Suppressor macrophage (primary cell): ENCODE data around the gene SSX4.
"Not testable (repeated sequence)": the region's sequence is repeated elsewhere in the genome, so short reads cannot be mapped to it uniquely, and the experiment has no call there.

ENCODE experiments used
- DNase-seq, 4 experiments: peaks; one replicate each; pipeline ENCODE4 v3.0.0-alpha.2; 2020 to 2022
- total RNA-seq, 17 experiments: gene quantifications; one replicate each; lab custom pipeline; 2026; ENCODE audit warnings: mixed read lengths in 6 of 17, inconsistent platforms in 3 of 17; lab: John Stamatoyannopoulos, UW

The SSX4 gene, protein sequence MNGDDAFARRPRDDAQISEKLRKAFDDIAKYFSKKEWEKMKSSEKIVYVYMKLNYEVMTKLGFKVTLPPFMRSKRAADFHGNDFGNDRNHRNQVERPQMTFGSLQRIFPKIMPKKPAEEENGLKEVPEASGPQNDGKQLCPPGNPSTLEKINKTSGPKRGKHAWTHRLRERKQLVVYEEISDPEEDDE
- 0 reads per million in 17 experiments for total RNA-seq

DNA sequence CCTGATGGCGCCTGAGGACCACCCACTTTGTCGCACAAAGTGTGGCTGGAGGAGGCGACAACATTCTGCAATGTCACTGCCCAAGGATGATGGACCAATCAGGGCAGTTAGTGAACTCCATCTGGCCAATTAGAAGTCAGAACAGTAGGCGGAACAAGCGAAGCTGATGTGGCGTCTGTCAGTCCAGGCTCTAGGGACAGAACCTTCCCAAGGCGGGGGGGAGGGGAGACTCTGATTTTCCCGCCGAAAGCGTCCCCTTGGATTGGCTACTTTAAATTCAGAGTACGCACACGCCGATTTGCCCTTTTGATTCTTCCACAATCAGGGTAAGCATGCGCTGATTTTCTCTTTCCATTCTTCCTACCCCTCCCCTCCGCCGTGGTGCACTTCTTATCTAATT lies at the start of gene SSX4:
Gene SSX4 (plus strand): TSS at position 301 of the 400 bp plus-strand sequence. CDS start 515 bp downstream, outside the sequence.
- not testable (repeated sequence) for DNase-seq

DNA sequence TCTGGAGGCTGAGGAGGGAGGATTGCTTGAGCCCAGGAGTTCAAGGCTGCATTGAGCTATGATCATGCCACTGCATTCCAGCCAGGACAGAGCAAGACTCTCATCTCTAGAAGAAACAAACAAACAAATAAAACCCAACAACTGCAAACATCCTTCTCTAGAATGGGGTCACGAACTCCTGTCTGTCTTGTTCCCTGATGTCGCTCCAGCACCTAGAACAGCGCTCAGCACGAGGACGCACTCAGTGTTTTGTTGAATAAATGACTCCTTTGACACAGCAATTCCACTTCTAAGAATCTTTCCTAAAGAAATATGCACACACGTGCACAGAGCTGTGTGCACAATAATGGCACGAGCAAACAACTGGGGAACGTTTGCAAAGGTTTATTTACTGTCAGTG lies 37.3 kb upstream of the SSX4 start:
- DNase-seq, result not testable (repeated sequence)

DNA sequence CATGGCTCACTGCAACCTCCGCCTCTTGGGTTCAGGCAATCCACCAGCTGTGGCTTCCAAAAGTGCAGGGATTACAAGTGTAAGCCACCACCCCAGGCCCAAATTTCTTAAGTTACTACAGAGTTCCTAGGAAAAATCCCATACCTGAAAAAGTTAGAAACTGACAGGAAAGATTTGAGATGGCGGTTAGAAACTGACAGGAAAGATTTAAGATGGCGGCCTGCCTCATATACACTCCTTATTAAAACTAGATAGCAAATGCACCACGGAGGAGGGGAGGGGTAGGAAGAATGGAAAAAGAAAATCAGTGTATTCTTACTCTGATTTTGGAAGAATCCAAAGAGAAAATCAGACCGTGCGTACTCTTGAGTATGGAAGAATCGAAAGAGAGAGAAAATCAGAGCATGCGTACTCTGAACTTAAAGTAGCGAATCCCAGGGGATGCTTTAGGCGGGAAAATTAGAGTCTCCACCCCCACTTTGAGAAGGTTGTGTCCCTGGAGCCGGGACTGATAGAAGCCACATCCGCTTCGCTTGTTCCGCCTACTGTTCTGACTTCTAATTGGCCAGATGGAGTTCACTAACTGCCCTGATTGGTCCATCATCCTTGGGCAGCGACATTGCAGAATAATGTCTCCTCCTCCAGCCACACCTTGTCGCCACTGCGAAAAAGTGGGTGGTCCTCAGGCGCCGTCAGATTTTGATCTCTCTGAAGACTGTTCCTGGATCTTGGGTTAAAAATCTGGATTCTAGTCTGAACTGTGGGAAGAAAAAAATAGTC lies 26.8 kb upstream of the SSX4 start, which contains the start of gene SSX3:
Gene SSX3 (minus strand): TSS at position 389 of the 780 bp plus-strand sequence. CDS start 1,454 bp downstream, outside the sequence.
- DNase-seq, result not testable (repeated sequence)

DNA sequence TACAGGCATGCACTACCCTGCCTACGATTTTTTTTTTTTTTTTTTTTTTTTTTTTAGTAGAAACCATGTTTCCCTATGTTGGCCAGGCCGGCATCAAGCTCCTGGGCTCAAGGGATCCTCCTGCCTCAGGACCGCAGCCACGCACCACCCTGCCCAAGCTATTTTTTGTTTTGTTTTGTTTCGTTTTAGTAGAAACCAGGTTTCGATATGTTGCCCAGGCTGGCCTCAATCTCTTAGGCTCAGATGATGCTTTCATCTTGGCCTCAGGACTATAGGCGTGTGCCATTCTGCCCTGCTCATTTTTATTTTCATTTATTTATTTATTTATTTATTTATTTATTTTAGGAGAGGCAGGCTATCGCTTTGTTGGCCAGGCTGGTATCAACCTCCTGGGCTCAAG lies 25.7 kb upstream of the SSX4 start:
- no peak for DNase-seq

DNA sequence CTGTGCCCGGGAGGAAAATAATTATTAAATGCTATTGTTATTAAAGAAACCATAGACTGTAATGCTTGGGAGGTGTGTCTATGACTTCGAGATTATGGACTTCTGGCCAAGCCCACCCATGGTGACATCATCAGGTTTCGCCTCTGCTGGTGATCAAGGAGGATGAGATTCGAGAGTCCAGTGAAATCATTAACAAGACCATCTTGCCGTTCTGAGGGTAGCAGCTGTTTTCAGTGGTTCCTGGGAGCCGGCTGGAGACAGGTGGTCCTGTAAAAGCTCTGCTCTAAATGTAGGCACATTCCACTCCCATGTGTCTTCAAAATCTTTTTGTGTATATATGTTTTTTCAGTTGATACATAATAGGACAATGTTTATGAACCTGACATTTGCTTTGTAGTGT lies 24.1 kb upstream of the SSX4 start:
- DNase-seq, result not testable (repeated sequence)

DNA sequence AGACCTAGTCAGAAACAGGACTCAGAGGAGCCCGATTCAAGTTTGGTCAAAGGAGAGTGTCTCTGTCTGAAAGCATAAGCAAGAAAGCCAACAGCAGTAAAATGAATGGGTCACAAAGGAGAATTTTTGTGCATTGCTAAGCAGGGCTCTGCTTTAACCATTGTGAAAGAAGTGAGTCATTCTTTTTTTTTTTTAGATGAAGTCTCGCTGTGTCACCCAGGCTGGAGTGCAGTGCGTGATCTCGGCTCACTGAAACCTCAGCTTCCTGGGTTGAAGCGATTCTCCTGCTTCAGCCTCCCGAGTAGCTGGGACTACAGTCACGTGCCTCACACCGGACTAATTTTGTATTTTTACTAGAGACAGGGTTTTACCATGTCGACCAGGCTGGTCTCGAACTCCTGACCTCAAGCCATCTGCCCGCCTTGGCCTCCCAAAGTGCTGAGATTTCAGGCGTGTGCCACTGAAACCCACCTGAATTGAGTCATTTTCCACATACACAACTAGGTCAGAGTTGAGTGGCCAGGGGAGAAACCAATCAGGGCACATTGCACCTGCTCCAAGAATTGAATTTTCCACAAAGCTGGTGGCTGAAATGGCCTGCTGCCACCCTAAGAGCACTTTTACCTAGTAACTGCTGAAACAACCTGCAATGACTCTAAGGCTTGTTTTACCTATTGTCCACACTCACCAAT lies 15.5 kb upstream of the SSX4 start:
- not testable (repeated sequence) for DNase-seq

DNA sequence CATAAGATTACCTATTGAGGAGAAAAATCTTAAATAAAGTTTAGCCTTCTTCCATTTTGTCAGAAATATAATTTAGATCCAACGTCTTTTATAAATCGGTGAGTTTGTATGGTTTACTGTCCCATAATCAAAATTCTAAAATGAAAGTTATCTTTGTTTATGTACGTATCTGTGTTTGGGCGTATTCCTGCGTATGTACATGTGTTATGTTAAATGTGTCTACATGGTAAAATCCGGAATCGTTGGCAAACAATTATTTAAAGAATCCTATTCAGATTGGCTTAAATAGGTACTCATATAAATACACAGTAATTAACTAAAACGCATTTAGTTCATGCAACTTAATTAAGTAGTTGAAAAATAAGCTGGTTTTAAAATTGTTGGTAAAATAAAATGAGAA lies 12.9 kb upstream of the SSX4 start:
- not testable (repeated sequence) for DNase-seq

DNA sequence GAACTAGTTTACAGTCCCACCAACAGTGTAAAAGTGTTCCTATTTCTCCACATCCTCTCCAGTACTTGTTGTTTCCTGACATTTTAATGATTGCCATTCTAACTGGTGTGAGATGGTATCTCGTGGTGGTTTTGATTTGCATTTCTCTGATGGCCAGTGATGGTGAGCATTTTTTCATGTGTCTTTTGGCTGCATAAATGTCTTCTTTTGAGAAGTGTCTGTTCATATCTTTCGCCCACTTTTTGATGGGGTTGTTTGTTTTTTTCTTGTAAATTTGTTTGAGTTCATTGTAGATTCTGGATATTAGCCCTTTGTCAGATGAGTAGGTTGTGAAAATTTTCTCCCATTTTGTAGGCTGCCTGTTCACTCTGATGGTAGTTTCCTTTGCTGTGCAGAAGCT lies 13.6 kb downstream of the SSX4 start:
- not testable (repeated sequence) for DNase-seq

DNA sequence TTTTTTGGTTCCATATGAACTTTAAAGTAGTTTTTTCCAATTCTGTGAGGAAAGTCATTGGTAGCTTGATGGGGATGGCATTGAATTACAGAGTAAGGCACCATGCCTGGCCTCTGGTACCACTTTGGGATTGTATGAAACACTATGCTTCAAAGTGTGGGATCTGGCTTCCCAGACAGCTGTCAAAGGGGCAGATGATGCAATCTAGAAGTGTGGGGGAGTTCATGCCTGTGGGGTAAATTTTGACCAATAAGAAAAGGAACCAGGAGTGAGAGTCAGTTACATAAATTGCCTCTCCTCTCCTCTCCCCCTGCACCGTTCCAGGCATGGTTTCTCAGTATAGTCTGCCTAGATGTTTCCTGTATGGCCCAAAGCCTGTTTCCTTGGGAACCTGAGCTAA lies 14.5 kb downstream of the SSX4 start:
- DNase-seq, result peak in 2 of 4 experiments; percentile 0

DNA sequence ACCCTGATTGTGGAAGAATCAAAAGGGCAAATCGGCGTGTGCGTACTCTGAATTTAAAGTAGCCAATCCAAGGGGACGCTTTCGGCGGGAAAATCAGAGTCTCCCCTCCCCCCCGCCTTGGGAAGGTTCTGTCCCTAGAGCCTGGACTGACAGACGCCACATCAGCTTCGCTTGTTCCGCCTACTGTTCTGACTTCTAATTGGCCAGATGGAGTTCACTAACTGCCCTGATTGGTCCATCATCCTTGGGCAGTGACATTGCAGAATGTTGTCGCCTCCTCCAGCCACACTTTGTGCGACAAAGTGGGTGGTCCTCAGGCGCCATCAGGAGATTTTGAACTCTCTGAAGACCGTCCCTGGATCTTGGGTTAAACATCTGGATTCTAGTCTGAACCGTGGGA lies 28.5 kb downstream of the SSX4 start, which contains the start of gene SSX4B:
Gene SSX4B (minus strand): TSS at position 101 of the 400 bp plus-strand sequence. CDS start 588 bp downstream, outside the sequence.
- not testable (repeated sequence) for DNase-seq

DNA sequence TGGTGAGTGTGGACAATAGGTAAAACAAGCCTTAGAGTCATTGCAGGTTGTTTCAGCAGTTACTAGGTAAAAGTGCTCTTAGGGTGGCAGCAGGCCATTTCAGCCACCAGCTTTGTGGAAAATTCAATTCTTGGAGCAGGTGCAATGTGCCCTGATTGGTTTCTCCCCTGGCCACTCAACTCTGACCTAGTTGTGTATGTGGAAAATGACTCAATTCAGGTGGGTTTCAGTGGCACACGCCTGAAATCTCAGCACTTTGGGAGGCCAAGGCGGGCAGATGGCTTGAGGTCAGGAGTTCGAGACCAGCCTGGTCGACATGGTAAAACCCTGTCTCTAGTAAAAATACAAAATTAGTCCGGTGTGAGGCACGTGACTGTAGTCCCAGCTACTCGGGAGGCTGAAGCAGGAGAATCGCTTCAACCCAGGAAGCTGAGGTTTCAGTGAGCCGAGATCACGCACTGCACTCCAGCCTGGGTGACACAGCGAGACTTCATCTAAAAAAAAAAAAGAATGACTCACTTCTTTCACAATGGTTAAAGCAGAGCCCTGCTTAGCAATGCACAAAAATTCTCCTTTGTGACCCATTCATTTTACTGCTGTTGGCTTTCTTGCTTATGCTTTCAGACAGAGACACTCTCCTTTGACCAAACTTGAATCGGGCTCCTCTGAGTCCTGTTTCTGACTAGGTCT lies 43.8 kb downstream of the SSX4 start:
- DNase-seq, result not testable (repeated sequence)

DNA sequence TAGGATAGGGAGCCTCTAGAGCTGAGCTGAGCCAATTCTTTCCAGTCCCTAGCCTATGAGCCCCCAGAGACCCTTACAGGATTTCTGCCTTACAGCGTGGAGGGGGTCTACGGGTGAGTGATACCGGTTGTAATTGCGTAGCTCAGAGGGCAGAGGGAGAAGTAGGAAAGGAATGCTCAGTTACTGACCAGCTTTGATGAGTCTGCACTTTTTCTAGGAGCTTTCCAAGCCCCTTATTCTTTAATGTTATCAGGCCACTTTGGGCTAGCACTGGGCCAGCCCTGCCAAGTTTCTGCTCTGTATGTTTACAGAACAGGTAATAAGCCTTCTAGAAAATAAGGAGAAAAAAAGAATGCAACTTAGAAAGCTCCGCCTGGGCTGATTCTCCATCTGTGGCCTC lies 46.3 kb downstream of the SSX4 start:
- not testable (repeated sequence) for DNase-seq

DNA sequence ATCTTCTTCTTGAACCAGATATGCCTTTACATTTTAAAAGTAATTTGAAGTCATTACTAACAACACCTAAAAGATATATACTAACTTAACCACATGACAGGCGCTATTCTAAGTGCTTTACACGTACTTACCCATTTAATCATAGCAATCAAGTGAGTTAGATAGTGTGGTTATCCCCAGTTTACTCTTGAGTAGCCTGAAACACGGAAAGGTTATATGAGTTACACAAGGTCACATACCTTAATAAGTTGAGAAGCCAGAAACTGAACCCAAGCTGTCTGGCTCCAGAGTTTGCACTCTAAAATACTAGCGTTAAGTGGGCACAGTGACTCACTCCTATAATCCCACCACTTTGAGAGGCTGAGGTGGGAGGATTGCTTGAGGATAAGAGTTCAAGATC lies 46.8 kb downstream of the SSX4 start:
- not testable (repeated sequence) for DNase-seq

DNA sequence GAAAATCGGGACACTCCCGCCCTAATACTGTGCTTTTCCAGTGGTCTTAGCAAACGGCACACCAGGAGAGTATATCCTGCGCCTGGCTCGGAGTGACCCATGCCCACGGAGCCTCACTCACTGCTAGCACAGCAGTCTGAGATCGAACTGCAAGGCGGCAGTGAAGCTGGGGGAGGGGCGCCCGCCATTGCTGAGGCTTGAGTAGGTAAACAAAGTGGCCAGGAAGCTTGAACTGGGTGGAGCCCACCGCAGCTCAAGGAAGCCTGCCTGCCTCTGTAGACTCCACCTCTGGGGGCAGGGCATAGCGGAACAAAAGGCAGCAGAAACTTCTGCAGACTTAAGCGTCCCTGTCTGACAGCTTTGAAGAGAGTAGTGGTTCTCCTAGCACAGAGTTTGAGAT lies 50.4 kb downstream of the SSX4 start:
- not testable (repeated sequence) for DNase-seq
